Globus pallidus (tissue), 1 donor: ENCODE data around the gene PRKCQ.
A peak's percentile ranks its signal among the peaks of the same experiment; 100 is the strongest.

Experiments
- DNase-seq: peaks from one replicate; pipeline ENCODE4 v3.0.0-alpha.2; 2015; ENCODE audit warnings: low spot score

The PRKCQ gene

DNA sequence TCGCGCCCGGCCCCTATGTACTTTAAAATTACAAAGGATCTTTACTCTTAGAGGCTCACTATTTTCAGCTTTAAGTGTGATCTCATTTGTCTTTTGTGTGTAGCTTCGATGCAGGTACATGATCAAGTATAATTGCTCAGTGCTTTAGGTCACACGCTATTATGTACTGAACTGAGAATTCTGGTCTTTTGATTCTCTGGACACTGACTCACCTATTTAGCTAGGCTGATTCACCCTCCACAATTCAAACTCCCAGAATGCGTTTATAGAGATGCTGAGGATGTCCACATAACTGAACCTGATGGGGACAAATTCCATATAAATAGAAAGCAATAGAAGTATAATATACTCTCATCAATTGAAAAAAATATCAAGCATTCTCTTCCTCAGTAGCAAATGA lies 57.8 kb downstream of the PRKCQ start:
- DNase-seq = no peak

DNA sequence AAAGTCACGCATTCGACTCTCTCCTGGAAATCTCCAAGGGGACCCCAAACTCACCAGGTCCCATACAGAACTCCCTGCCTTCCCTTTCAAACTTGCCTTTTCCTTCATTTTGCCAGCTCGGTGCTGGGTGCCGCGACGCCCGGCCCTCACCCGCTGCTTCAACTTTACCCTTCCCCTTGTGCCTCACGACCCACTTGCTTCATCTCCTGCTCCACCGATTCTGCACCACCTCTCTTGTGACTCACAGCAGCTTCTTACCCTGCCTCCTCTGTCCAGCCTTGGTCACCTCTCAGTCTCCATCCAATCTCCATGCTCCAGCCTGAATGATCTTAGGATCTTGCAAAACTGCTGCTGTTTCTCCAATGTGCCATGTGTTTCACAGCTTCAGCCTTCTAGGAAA lies 59.9 kb downstream of the PRKCQ start:
- no peak for DNase-seq

DNA sequence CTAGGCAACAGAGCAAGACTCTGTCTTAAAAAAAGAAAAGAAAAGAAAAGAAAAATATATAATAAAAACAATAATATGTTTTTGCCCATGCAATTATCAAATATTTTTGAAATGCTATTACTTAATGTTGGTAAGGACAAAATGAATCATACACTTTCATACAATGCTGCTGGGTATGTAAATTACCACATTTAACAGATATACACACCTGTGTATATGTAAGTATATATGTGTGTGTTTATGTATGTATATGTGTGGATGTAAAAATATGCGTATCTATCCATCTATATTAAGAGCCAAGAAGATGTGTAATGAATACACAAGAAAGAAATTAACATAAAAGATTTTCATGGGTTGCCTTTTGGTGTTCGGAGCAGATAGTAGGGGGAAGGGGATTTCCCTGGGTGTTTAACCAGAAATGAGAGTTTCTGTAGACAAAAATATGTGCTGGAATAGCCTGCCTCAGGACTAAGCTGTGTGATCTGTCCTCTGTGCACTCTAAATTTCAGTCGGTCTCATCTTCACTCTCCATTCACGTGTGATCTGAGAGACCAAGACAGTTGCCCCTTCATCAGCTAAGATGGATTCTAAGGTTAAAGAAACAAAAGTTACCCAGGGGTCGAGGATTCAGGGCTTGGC lies 61.2 kb downstream of the PRKCQ start:
- no peak for DNase-seq

DNA sequence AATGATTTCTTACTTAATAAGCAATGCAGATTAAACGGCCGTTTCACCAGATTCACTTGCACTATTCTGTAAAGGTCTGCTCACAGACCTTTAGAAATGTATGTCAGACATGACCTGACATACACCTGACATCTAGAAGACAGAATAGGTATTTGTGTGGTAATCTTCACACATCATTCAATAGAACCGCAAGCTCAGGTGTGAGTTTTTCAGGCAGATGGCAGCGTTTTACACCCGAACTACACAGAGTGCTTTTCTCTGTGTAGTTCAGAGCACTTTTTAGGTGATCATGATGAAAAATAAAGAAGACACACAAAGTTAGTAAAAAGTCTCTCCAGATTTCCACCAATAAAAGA lies 63.2 kb downstream of the PRKCQ start:
- no peak for DNase-seq

DNA sequence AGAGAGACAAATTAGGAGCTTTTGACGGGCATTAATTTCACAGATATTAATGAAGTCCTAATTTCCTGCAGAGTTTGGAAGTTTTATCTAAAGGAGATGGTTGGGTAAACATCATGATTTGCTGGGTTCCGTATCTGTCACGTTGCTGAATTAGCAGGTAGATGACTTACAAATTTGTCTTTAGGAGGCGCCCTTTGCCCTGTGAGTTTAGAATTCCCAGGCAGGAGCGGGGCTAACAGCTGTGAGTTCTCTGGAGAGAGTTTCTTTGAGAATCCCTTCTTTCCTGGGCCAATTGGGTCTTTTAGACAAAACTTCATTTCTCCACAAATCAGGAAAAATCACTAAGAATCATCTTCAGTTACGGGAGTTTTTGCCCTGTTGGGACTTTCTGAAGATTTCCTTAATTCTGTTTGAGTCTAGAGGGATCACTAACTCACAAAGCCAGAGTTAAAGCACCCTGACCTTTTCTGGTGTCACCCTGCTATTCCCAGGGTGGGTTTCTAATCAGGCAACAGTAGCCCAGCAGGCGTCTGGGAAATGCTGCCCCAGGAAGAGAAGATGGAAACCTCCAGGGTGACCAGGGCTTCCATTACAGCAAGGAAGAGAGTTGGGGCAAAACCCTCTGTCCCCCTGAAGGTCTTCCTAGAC lies 63.7 kb downstream of the PRKCQ start:
- no peak for DNase-seq

DNA sequence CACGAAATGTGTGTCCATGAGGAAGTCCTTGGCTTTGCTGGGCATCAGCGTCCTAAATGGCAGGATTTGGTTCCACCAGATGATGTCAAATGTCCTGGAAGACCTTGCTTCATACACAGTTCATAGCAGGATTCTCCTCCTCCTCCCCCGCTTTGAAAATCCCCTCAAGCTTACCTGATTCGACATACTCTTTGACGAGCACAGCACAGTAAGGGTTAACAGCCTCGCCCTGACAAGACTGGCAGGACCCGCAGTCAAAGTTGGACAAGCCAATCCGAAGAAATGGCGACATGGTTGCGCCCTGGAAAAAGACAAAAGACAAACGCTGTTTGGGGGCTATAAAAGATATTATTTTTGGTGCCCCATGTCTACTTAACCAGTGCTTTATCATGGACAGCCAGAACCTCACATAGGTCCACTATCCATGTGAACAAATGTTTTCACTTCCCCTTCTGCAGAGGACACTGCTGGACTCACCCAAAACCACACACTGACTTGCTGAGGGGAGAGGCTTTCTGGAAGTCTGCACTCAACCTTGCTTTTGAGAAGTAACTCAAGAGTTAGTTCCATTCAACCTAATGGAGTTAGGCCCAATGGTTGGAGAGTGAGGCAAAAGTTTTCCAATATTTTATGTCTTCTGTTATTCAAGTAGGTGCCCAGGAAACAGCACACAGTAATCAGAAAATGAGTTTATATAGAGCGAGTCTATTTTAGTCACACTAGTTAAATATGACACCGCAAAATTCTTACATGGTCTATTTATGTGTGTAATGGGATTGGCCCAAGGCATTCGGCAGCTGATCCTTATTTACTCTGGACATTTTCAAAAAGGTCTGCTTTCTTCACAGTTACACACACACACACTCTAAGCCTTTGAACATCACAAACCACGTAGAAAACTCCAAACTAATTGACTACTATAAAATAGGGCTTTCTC lies 65.0 kb downstream of the PRKCQ start:
- peak; percentile 39 for DNase-seq

DNA sequence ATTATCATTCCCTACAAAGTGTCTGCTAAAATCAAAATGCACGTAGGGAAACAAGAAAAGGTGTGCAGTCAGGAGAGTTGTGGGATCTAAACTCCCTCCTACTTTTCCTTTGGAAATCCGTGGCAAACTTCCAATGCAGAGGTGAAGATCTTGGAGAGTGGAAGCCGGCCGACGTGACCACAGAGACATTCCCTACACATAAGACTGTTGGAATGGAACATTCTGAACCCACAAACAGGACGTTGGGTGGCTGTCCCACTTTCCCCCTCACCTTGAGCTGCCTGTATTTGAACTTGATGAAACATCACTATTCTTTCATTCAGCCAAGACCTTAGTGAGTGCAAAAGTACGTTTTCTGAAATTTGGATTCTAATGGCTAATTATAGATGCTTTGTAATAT lies 65.9 kb downstream of the PRKCQ start:
- no peak for DNase-seq

DNA sequence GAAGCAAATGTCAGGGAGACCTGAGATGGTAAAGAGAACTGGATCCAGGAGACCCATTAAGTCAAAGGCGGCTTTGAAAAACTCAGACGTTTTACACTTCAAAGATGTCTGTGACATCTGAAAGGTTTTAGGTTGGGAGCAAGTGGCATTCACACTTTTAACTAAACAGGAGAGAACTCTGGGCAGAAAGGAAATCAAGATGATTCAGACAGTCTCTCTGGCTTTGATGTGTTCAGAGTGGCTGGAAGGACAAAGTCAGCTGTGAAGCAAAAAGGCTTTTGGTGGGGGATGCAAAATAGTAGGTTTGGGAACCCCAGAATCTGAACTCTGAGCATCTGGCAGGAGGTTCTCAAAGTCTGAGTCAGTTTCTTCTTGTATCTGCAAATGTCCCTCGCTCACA lies 66.6 kb downstream of the PRKCQ start:
- no peak for DNase-seq

DNA sequence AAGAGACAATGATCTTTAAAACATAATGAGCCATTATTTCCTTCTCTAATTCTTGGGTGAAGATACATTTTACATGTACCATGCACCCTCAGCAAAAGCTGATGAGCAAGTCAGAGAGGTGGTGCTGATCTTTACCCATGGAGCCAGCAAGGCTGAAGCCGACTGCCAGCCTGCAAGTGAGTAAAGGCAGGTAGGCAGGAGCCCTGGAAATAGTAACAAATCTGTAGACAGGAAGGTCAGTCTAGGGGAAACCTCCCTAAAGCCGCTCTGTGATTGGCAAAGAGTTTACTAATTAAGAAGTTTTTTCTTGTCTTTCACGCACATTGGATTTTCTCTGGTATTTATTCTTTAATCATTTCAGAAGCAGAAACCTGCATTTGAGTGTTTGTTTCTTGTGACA lies 67.9 kb downstream of the PRKCQ start:
- no peak for DNase-seq

DNA sequence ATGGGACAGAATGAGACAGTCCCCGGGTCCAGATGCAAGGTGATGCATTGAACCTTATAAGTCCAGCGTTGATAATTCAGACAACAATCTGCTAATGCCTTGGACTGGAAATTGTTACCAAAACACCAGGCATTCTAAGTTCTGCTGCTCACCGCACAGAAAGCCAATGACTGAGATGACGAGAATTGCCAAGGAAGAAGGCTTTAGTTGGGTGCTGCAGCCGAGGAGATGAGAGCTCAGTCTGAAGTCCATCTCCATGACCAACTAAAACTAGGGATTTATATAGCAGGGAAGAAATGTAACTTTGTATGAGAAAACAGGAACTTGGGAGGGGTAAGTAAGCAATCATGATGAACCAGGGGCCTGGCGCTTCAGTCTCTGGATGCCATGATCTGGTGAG lies 68.7 kb downstream of the PRKCQ start:
- no peak for DNase-seq

- peak; percentile 90 for DNase-seq
Measured at GRCh38 chr10:6507311-6507710, 72.8 kb downstream of the PRKCQ start.

DNA sequence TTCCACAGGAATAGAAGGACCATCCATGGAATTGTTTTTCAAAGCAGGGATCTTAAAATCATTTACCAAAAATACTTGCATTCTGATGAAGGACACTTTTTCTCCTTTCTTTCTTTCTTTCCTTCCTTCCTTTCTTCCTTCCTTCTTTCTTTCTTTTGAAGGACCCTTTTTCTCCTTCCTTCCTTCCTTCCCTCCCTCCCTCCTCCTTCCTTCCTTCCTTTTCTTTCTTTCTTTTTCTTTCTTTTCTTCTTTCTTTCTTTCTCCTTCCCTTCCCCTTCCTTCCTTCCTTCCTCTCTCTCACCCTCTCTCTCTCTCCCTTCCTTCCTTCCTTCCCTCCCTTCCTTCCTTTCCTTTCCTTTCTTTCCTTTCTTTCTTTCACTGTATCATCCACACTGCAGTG lies 74.8 kb downstream of the PRKCQ start:
- DNase-seq = no peak

GRCh38 chr10:6504296-6504695 lies 75.8 kb downstream of the PRKCQ start:
- no peak for DNase-seq

GRCh38 chr10:6503171-6503570 lies 76.9 kb downstream of the PRKCQ start:
- DNase-seq = no peak

- DNase-seq = no peak
Measured at GRCh38 chr10:6501931-6502330, 78.1 kb downstream of the PRKCQ start.

- no peak for DNase-seq
Measured at GRCh38 chr10:6499974-6500373, 80.1 kb downstream of the PRKCQ start.

- no peak for DNase-seq
Measured at GRCh38 chr10:6498771-6499170, 81.3 kb downstream of the PRKCQ start.

DNA sequence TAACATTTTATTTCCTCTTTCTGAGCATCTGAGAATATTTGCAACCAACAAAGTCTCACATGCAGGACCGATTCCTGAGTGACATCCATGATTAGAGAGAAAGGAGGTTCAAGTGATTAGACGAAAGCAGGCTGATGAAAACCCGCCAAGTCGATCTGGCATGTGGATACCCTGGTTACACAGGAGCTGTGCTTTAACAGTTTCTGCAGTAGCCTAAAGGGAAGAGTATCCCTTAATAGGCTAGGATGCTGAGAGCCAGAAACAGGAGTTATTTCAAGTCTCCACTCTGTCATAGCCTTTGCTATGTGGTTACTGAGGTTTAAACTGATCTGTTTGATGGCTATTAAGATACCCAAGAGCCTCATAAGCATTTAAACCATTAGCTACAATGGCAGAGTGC lies 82.5 kb downstream of the PRKCQ start:
- DNase-seq = no peak

DNA sequence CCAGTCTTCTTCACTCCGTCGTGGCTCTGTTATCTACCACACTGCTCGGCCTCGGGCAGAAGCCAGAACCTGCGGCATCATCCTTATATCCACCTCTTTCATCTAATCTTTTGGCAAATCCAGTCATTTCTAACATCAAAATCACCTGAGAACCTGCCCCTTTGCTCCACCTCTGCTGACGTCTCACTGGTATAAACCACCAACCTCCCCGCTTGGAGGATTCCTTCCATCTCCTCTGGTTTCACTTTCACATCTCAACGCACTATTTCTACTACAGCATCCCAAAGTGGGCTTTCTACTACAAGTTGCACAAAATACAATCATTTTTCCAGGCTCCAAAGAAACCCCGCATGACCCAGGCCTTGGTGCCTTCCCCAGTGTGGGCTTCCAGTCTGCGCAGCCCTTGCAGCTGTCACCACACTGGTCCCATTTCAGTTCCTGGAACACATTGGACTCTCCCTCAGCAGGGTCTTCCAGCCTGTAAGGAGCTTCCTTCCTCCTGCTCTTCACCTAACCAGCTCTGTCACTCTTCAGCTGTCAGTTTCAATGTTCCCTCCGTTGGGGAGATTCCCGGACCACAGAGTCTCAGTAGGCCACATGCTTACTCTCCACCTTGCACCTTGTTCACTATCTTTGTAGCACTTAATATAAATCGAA lies 85.0 kb downstream of the PRKCQ start:
- DNase-seq = no peak

- DNase-seq = no peak
Measured at GRCh38 chr10:6494442-6494819, 85.6 kb downstream of the PRKCQ start.

- no peak for DNase-seq
Measured at GRCh38 chr10:6493521-6494441, 86.3 kb downstream of the PRKCQ start.

GRCh38 chr10:6492896-6493295 lies 87.2 kb downstream of the PRKCQ start:
- no peak for DNase-seq
